Dedifferentiated amniotic fluid mesenchymal stem cell (primary cell): ENCODE measurements around the gene SCNN1B.
"Not testable (repeated sequence)": the region's sequence is repeated elsewhere in the genome, so short reads cannot be mapped to it uniquely, and the experiment has no call there.

Source experiments
- DNase-seq: peaks from one replicate; pipeline ENCODE4 v3.0.0-alpha.2; 2016; ENCODE audit errors: extremely low spot score

SCNN1B gene

GRCh38 chr16:23354246-23354645, 52.1 kb downstream of the SCNN1B start:
- no peak for DNase-seq

- no peak for DNase-seq
Observed at GRCh38 chr16:23355106-23355670, 53.1 kb downstream of the SCNN1B start.

GRCh38 chr16:23356941-23357340, 54.8 kb downstream of the SCNN1B start:
- no peak for DNase-seq

DNA sequence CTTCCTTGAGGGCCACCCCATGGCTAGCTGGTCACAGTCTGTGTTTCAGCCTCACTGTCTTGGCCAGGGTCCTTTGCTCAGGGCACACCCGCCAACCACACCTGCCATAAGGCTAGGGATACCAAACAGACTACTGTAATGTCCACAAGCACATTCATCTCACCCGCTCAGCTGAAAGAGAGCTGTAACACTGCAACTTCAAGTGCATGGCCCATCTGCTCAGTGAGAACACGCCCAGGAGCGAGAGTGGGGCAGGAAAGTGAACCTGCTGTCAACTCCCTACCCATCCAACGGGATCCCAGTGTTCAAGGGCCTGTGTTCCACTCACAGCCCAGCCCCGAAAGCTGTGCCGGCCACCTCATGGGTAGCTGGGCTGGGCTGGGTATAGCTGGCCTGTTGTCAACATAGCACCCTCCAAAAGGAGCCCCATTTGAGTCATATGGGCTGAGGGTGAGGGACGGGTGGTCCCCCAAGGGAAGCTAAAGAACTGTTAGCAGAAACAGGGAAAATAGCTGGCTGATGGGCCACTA, 55.7 kb downstream of the SCNN1B start:
- DNase-seq, result no peak

DNA sequence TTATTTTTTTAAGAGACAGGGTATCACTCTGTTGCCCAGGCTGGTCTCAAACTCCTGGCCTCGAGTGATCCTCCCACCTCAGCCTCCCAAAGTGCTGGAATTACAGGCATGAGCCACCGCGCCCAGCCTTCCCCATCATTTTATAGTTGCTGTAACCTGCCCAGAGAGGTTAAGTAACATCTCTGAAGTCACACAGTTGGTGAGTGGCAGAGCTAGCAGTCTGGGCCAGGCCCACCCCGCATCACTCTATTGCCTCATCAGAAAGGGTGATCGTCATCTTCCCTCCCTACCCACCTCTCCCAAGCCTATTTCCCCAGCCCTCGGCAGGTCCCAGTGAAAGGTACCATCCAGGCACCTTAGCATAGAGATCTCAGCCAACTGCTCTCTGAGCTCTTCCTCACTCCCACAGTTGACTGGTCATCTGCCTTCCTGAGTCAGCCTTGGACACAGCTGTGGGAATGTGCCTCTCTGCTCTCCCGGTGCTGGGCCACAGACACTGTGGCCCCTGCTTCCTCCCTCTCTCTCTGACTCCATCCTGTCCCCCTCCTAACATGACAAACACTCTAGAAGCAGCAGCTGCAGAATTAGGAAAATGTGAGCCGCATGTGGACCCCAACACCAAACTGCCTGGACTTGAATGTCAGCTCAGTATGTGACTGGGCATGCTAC, 57.1 kb downstream of the SCNN1B start:
- no peak for DNase-seq

GRCh38 chr16:23362460-23363317, 60.6 kb downstream of the SCNN1B start:
- no peak for DNase-seq

- no peak for DNase-seq
Observed at GRCh38 chr16:23365602-23366240, 63.6 kb downstream of the SCNN1B start.

DNA sequence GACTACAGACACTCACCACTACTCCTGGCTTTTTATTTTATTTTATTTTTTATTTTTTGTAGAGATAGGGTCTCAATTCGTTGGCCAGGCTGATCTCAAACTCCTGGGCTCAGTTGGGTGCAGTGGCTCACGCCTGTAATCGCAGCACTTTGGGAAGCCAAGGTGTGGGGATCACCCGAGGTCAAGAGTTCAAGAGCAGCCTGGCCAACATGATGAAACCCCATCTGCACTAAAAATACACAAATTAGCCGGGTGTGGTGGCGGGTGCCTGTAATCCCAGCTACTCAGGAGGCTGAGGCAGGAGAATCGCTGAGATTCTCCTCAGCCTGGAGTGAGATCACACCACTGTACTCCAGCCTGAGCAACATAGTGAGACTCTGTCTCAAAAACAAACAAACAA, 64.2 kb downstream of the SCNN1B start:
- not testable (repeated sequence) for DNase-seq

DNA sequence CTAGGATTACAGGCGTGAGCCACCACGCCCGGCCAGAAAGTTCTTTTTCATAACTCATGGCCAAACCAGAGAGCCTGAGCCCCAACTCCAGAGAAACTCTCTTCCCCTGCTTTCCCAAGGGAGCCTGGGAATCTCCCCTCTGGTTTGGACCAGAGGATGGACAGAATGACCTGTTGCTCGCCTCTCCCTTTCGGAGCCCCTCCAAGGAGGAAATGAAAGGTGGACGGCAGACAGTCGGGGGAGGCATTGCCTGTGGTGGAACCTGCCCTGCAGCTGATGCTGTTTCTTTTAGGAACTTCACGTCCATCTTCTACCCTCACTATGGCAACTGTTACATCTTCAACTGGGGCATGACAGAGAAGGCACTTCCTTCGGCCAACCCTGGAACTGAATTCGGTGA, 65.5 kb downstream of the SCNN1B start:
- DNase-seq, result no peak

DNA sequence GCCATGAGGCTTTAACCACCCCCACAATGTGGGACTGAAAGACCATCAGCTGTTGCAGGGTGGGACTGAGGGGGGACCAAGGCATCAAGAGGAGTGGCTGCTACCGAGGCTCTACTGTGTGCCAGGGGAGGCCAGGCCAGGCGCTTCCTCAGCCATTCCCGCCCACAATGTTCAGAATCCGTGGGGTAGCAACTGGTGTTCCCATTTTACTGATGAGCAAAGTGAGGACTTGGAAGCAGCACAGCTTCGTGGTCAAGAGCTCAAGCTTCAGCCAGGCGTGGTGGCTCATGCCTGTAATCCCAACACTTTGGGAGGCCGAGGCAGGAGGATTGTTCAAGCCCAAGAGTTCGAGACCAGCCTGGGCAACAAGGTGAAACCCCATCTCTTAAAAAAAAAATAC, 65.9 kb downstream of the SCNN1B start:
- DNase-seq, result no peak

GRCh38 chr16:23368469-23368868, 66.4 kb downstream of the SCNN1B start:
- DNase-seq, result no peak

DNA sequence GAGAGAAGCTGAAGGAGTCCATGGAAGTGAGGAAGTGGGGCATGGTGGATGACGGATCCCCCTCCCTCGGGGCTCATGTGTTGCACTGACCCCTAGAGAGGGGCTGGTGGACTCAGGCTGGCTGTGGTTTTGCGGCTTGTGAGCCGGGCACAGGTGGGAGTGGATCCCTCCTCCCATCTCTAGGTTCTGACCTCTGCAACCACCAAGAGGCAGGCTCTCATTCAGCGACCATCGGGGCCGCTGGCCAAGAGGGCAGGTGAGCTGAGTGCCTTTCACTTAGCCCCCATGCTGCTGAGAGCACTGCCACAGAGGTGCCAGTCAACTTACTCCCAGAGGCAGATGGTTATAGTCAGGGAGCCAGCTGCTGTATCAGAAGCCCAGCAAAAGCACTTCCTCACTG, 67.3 kb downstream of the SCNN1B start:
- DNase-seq, result no peak

DNA sequence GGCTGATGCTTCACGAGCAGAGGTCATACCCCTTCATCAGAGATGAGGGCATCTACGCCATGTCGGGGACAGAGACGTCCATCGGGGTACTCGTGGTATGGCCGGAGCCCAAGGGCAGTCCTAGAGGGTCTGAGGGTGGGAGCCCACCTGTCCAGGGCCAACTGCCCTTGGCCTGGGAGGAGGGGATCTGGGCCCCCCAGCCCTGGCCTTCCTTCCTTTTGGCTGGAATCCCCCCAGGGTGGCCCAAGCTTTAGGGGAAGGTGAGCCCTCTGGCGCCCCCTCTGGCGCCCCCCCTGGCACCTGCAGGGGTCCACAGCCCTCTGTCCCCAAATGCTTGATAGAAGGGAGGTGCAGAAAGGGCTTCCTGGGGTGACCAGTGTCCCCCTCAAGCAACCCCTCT, 69.3 kb downstream of the SCNN1B start:
- DNase-seq, result no peak

DNA sequence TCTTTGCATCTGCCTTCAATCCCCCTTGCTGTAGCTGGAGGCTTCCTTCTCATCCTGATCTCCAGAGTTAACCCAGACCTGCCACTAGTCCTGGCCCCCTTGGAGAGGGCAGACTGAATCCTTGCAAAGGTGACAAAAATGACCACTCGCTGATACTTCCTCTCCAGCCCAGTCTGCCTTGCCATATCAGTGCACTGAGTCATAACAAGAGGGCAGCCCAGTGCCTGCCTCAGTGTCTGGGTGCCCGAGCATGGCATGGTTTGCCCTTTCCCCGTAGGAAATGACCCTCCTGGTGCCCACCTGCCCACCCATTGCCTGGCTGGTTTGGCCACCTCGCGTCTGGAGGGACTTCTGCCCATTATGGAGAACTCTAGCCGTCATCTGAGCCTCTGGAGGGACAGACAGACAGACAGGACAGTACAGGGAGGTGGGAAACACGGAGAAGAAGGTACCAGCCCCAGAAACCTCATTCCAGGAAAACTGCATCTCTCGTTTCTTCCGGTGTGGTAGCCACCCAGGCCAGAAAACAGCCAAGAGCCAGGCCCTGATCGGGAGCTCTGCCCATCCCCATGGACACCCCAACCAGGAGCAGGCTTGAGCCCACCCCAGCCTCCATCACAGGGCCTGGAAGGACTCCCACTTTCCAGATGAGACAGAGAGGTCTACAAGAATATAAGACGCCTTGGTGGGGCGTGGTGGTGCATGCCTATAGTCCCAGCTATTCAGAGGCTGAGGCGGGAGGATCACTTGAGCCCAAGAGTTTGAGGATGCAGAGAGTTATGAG, 71.5 kb downstream of the SCNN1B start:
- DNase-seq, result no peak

DNA sequence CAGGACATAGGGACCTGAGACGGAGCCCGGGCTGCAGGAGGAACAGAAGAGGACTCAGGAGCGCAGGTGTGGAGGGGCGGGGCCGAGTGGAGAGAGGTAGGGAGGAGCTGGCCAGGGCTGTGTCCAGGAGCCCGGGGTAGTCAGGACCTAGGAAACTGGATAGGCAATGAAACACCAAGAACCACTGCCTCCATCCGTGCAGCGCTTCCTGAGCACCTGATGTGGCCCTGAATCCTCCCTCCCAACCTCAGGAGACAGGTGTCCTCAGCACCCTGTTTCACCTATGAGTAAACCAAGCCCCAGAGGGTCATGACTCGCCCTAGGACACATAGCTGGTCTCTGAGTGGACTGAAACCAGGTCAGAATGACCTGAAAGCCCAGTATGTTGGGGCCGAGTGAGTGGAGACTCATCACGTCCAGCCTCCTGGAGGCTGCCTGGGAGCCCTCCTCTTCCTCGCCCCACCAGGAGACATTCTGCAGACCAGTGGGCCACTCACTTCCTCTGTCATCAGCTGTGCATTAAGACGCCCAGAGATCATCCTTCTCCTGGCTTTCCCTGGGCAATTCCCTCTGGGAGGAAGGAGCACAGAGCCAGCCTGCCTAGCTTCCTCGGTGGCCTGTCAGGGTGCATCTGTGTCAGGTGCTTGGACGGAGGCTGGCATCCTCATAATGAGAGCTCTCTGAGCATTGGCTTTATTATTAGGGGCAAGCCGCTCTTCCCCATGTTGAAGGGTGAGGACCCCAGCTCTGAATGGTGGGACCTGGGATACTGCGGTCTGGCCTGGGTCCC, 72.8 kb downstream of the SCNN1B start:
- DNase-seq, result no peak

- DNase-seq, result no peak
Observed at GRCh38 chr16:23375643-23376042, 73.5 kb downstream of the SCNN1B start.

DNA sequence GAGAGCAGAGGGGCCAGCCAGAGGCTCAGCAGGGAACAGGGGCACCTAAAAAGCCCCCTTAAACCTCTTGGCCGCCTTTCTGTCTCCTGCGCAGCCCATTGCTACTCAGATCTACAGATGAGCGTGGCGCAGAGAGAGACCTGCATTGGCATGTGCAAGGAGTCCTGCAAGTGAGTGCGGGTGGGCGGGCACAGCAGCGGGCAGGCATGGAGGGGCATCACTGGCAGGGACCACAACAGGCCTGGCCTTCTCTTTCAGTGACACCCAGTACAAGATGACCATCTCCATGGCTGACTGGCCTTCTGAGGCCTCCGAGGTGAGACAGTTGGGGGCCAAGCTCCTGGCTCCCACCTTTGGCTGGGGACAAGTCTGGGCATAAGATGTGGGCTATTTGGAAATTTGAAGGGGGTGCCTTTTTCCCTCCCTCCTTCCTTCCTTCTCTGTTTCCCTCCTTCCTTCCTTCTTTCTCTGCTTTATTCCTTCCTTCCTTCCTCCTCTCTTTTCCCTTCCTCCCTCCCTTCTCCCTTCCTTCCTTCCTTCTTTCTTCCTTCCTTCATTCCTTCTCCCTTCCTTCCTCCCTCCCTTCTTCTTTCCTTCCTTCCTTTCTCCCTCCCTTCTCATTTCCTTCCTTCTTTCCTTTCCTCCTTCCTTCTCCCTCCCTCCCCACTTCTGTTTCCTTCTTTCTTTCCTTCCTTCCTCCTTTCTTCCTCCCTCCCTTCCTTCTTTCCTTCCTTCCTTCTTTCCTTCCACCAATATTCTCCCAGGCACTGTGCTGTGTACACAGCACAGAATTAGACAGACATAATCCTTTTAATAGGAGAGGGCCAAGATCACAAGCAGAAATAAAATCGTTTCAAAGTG, 75.2 kb downstream of the SCNN1B start:
- no peak for DNase-seq

DNA sequence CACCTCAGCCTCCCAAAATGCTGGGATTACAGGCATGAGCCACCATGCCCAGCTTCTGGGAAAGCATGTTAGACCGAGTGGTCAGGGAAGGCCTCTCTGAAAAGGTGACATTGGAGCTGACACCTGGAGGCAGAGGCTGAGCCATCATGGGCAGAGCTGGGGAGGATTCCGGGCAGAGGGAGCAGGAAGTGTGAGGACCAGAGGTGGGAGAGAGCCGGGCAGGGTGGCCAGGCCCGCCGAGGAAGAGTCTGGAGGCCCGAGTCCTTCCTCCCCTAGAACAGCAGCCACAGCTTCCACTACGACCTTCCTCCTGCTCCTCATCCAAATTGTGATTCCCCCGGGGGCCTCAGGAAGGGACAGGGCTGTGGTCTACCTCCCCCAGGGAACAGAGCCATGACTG, 76.2 kb downstream of the SCNN1B start:
- no peak for DNase-seq

DNA sequence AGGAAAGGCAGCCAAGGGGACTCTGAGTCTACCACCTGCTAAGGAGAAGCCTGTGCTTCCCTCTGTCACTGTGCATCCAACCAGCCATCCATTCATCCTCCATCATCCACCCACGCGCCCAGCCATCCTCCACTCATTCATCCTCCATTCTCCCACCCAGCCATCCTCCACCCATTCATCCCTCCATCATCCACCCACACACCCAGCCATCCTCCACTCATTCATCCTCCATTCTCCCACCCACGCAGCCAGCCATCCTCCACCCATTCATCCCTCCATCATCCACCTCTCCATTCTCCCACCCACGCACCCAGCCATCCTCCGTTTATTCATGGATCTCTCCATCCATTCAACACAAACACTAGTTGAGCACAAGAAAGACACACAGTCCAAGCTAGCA, 76.8 kb downstream of the SCNN1B start:
- DNase-seq, result no peak

- DNase-seq, result no peak
Observed at GRCh38 chr16:23379707-23380106, 77.6 kb downstream of the SCNN1B start.
